Head of caudate nucleus (tissue), 42 donors: ENCODE data around the gene PDE8B.

ENCODE experiments used
- DNase-seq, 42 donors: peaks; one replicate each; pipeline versions ENCODE4 v3.0.0 to v3.0.0-alpha.2; 2020 to 2021; ENCODE audit warnings: mixed read lengths in 7 of 42
- intact Hi-C: fragments of 100-400 bp; cut with DNase I; formaldehyde crosslinking; loops from one replicate; pipeline ENCODE4 v1.15.0; 2022

PDE8B gene

DNA sequence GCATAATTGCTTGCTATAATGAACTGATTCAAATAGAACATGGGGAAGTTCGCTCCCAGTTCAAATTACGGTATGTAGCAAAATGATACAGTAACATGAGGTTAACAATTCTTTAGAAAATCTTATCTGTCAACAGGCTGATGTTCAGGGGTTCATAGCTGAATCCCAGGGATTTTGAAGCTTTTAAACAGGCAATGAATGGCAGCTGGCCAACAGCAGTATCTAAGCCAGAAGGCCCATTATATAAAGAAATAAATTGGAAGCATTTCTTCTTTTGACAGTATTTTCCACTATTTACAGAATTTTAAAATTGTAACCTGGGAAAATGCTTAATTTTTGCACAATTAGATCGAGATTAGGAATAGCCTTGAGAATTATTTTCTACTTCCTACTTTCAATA, 126.8 kb downstream of the PDE8B start:
- no peak for DNase-seq

DNA sequence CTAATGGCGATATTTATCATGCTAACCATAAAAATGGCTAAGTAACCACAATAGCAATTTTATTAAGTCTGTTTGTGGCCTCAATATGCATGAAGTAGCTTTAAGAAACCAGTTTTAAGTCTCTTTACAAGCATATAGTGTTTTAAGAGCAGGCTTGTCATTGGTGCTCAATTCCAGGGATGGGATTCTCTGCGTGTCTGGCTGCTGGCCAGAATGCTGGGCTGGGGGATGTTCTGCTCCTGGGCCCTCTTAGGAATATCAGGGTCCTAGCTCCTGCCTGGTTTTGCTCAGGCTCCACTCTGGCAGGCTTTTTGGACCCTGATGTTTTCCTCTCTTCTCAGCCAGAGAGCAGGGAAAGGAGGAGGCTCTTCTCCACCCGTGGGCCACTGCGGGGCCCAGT, 127.2 kb downstream of the PDE8B start:
- no peak for DNase-seq

More for the DNA sequence above, 126.8 kb downstream of the PDE8B start:
- intact Hi-C loops, result no loop called here

DNA sequence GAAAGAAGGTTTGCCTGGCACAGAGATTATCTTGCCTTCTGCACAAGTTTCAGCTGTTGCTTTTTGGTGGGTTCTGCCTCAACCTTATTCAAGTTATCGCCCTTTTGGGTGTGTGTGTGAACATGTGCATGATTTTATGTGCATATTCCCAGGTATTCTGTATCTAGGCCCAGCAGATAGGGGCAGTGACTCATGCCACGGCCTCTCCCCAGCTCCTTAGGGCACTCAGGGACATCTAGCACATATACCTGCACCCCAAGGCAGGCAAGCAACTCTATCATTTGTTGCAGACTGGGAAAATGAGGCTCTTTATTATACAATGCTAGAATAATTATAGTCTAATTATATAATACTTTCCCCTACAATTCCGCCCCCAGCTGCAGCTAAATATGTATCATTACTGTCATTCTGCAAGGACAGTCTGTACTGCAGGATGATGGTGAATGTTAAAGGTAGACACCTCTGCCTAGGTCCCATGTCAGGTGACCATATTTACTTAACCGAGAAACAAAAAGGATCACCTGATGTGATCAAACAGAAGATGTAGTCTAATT, 128.9 kb downstream of the PDE8B start:
- DNase-seq, result peak in 35 of 42 donors; percentile 5 to 78 (median 38)
- intact Hi-C loops, result no loop called here

More for the DNA sequence above, 127.2 kb downstream of the PDE8B start:
- intact Hi-C loops, result no loop called here

DNA sequence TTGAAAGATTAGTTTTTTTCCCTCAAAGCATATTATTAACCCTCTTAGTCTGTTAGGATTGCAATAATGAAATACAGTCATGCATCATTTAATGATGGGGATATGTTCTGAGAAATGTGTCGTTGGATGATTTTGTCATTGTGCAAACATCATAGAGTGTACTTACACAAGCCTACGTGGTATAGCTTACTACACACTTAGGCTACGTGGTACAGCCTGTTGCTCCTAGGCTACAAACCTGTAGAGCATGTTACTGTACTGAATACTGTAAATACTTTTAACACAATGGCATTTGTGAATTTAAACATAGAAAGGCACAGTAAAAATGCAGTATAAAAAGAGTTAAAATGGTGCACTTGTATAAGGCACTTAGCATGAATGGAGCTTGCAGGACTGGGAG, 132.7 kb downstream of the PDE8B start:
- DNase-seq, result no peak
- intact Hi-C loops, result no loop called here

DNA sequence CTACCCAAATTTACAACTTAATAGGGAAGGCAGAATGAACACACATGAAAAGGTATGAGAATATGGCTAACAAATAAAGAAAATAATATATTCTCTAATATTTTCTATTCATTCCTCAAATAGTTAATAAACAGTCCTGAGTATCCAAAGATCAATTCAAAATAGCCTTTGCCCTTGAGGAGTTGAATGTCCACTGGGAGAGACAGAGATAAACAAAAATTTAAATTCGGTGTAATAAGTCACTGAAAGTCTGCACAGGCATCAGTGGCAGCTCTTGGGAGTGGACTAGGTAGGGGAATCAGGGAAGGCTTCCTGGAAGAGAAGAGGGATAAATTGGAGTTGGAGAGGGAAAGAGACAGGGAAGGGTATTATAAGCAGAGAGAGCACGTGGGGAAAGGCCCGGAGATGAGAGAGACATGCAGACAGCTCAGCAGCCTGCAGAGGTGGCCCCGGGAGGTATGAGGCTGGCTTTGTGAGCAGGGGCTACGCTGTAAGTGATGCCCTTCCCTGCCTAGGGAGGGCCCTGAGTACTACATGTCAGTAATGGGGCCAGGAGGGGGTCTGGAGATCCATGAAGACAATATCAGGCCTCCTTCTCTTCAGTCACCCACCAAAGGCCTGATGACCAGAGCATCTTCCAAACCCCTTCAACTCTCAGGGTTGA, 137.1 kb downstream of the PDE8B start:
- peak in 1 of 42 donors; percentile 20 for DNase-seq
- intact Hi-C loops, result no loop called here

DNA sequence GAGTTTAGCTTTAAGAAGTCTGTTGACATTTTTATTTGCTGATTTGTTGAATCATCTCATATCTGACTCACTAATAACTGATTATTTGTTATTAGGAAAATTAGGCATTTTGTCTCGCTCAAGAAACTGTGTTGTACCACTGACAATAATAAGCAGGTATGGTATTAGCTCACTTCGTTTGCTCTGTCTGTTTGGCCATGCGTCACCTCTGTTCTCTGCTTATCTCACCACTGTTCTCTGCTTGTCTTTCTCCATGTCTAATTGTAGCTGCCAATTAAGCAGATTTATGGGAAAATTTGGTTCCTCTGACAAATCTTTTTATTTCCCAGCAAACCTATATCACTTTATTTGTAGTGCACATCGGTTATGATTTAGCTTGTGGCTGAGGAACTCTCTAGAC, 142.8 kb downstream of the PDE8B start:
- intact Hi-C loops, result no loop called here
- DNase-seq, result peak in 1 of 42 donors; percentile 1

DNA sequence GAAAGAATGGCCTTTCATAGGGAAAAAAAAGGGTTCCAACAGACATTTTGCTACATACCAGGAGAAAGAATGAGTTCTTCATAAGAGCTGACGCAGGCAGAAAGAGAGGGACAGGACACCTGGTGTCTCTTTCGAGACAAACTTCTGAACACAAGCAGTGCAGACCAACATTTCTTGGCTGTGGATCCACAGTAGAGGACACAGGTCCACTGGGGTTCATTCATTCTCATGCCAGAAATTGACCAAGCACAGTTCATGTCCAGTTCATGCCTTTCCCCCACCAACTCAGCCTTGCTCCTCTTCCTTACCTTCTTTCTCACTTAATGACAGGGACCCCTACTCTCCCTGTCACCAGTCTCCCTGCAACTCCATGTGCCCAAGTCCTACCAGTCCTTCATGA, 144.0 kb downstream of the PDE8B start:
- peak in 1 of 42 donors; percentile 13 for DNase-seq
- intact Hi-C loops, result no loop called here

DNA sequence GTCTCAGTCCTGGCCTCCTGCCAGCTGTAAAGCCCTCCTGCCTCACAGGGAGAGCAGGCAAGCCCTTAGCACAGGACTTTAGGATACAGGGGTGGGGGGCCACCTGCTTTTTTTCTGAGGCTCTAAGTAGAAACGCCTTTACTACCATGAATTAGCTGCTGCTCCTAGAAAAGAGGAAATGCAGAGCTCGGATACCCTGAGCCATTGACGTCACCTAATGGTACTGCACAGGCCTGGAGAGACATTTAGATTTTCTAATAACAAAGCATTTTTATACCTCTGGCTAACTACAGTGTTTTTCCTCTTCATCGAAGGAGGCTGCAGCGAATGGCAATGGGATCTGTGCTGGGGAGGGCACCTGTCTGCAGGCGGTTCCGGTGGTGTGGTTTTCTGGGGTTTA, 144.6 kb downstream of the PDE8B start:
- DNase-seq, result peak in 1 of 42 donors; percentile 29
- intact Hi-C loops, result no loop called here

DNA sequence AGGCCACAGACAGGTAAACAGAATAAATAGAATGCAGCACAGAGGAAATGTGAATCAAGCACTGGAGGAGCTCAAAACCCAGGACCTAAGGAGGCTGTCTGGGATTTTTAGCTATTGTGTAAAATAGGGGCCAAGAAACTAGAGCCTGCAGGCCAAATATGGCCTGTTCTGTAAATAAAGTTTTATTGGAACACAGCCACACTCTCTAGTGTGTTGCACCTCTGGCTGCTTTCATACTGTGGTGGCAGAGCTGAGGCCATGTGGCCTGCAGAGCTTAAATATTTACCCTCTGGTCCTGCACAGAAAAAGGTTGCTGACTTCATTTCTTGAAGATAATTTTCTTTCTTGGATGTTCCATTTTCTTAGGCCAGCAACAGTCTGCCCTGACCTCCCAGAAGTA, 145.3 kb downstream of the PDE8B start:
- peak in 1 of 42 donors; percentile 0 for DNase-seq
- intact Hi-C loops, result no loop called here

DNA sequence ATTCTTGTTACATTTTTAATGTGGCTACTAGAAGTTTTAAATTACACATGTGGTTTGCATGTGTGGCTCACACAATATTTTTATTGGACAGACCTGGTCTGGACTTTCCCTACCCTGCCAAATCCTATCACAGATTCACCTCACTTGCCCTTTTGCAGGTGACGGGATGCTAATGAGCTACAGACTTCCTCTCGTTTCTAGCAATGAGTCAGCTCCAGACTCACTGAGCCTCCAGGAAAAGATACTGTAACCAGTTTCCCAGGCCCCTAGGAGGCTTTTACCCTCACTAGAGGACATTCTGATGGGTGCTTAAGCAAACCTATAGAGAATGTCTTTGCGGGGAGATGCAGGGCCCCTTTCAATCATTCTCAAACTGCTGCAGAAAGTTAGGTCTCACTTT, 146.3 kb downstream of the PDE8B start:
- intact Hi-C loops, result no loop called here

DNA sequence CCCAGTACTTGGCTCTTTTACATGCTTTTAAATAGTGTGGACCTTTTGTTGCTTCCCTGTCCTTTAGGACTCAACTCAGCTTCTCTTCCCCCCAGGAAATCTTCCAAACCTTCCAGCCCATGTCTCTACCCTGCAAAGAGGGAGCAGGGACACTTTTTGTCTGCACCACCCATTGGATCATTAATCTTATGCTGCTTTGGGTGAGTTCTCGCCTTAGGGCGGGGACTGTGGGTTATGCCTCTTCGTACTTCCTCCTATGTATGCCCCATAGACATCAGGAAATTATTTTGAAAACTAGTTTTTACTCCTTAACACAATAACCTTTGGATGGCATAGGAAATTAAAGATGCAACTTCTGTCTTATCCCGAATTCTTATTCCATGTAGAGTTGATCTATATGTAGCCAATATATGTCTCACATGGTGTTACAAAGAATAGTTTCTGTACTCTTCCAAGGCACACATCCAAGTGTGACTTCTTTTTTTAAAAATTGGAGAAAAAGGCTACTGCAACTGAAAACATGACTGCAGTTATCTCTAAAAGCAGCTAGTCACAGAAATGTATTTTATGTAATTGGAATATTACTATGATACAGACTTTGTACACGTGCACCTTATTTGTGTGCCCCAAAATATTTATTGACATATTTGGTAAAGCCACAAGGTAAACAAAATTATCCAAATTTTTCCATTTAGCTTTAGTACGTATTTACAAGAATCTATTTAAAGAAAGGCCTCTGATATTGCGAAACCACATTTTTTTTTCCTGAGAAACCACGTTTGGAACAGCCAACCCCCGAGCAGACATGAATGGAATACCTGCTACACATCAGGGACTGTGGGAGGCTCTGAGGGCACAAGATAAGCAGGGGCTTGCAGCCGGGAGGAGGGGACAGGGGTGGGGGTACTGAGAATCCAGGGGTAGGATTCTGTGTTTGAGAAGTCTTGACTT, 148.1 kb downstream of the PDE8B start:
- no peak for DNase-seq
- intact Hi-C loops, result no loop called here

More for the DNA sequence above, 146.3 kb downstream of the PDE8B start:
- no peak for DNase-seq

DNA sequence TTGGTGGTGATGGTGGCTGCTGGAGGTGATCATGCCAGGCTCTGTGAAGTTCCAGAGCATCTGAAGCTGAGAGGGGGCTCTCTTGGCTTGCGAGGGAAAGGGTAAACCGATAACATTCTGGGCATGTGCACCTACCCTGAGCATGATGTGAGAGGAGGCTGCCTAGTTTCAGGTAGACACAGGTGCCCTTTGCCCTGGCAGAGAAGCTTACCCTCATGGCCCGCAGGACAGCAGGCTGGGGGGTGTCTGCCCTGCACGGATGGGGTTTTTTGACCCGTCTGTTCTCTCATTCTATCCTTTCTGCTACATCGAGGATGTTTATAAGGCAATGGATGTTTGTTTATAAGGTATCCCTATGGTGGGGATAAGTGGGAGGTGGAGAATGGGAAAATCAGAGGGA, 148.8 kb downstream of the PDE8B start:
- DNase-seq, result no peak
- intact Hi-C loops, result no loop called here

DNA sequence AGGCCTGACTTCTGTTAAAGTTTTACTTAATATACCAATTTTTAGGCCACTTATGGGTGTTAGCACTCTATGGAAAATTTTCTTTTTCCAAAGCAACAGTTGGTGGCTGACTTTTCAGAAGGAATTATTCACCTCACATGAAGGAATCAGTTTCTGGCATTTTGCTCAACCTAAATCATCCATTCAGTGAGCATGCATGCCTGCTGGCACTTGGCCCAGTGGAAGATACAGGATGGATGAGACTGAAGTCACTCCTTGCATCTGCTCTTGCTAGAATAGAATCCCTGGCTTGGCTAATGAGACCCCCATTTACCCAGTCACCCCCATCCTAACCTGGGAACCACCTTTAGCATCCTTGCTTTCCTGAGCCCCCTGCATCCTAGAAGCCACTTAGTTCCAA, 149.9 kb downstream of the PDE8B start:
- no peak for DNase-seq
- intact Hi-C loops, result no loop called here

DNA sequence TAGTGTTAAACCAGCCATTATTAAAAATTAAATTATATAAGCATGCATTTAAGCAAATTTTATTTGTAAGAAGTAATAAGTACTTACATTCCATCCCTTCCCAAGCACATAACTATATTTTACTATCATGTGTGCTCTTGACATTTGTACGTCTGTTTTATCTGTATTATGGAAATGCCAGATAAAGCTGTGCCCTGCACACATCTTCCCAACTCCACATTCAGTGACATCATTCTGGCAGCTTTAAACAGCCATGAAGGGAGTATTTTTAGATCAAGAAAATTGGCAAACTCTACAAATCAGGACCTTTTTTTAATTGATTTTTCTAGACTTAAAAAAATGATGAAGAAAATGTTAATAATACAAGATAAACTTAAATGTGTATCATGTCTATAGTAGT, 150.5 kb downstream of the PDE8B start:
- DNase-seq, result no peak
- intact Hi-C loops, result no loop called here

DNA sequence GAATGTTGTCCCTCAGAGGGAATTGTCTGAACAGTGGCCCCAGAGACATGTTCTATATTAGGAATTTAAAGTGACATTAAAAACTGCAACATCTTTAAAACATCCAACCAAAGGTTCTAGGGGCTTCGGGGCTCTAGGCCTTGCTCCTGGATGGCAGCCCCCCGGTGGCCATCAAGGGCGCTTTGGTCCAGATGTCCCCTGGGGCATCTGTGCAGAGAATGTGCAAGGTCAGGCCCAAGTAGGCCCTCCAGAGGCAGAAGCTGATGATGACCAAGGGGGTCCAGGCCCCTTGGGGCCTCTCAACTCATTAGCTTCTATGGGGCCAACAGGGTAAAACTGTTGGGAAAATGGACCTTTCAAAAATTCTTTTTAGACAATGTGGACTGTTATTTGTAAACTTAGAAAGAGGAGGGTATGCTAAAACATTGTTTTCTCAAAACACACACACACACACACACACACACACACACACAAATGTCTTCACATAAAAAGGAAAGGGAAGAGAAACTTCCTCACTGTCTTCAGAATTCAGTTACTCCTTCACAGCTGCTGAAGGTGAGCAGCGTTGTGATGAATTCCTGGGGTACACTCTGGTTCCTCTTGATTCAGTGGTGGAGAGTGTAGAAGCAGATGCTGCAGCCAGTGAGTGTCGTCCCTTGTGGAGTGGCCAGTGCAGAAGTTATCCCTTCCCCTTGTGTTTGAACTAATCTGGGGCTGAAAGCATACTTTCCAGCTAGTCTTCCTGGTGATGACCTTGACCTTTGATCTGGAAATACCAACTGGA, 156.4 kb downstream of the PDE8B start:
- DNase-seq, result no peak
- intact Hi-C loops, result no loop called here

DNA sequence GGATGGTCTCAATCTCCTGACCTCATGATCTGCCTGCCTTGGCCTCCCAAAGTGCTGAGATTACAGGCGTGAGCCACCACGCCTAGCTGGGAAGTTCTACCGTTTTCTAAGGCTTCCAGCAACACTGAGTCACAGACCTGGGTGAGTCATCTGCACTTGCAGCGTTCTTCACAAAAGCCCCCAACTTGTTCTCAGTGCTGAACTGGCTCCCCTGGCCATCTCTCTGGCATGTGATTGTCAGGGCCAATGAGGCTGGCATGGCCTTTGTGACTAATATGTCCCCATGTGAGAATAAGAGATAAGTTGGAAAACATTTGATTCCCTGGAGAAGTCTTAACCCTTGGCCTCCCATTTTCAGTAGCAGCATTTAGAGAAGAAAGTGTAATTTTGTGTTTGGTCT, 157.3 kb downstream of the PDE8B start:
- peak in 2 of 42 donors; percentile 4 to 39 for DNase-seq
- intact Hi-C loops, result no loop called here

DNA sequence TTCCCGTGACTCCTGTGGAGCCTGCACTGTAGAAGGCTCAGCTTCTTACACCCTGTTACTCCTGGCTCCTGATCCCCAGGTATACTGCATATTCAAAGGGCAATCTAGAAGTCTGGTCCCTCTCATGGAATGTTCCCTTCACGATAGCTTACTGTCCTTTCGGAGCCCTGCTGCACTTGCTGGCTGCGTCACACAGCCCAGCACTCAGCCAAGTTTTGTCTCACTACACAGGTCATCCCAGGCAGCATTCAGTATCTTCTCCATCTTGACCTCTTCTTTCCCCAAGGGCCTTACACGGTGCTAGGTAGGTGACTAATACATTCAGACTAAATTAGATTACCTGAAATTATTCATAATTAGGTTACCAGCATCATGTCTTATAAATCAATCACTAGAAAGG, 157.9 kb downstream of the PDE8B start:
- DNase-seq, result no peak
- intact Hi-C loops, result no loop called here

DNA sequence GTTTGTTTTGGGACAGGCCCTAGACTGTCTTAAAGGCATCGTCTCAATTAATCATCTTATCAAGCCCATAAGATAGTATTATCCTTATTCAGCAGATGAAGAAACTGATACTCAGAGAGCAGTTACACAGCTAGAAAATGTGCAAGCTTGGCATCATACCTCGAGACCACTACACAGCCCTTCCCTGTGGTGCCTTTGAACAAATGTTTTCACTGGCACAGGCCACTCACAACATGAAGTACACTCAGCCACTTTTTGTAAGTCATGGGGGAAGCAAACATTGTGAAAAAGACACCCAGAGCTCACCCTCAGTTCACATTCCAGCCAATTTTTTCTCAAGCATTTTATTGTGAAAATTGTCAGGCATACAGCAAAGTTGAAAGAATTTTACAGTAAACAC, 159.1 kb downstream of the PDE8B start:
- DNase-seq, result no peak
- intact Hi-C loops, result no loop called here

DNA sequence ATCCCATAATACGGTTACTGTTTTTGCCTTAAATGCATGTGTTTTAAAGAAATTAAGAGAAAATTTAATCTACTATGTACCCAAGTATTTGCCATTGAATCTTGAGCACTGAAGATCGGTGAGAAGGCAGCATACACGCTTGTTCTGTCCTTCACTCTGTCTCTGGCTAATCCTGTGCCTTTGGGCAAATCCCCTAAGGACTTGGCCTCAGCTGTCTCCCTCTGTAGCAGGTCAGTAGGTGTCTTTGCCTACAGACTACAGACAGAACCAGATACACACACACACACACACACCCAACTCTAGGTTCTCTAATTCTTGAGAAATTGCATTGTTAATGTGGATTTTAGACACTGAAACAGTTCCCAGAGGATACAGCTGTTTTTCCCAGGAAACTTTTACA, 164.2 kb downstream of the PDE8B start:
- intact Hi-C loops, result no loop called here
- DNase-seq, result no peak
